NCI-H2029 (cell line): Measurements from ENCODE around the gene RAPSN.

Experiments
- DNase-seq: peaks from one replicate; lab custom pipeline; 2025; lab: John Stamatoyannopoulos, UW

Gene RAPSN

GRCh38 chr11:47466201-47466600, 17.3 kb upstream of the RAPSN start:
- no peak for DNase-seq

GRCh38 chr11:47464483-47464882, 15.5 kb upstream of the RAPSN start:
- DNase-seq: peak; percentile 60

- DNase-seq: no peak
These were observed 12.9 kb upstream of the RAPSN start for GRCh38 chr11:47461876-47462275.

GRCh38 chr11:47460571-47461235, 11.8 kb upstream of the RAPSN start:
- DNase-seq: no peak

GRCh38 chr11:47454258-47454671, 5.3 kb upstream of the RAPSN start:
- DNase-seq: peak; percentile 80

GRCh38 chr11:47453365-47453764, 4.4 kb upstream of the RAPSN start:
- DNase-seq: no peak

- DNase-seq: no peak
These were observed 3.1 kb upstream of the RAPSN start for GRCh38 chr11:47451990-47452389.

- DNase-seq: no peak
These were observed 2.5 kb upstream of the RAPSN start for GRCh38 chr11:47451436-47451835.

GRCh38 chr11:47449541-47449940, 605 bp upstream of the RAPSN start:
- DNase-seq: no peak

- no peak for DNase-seq
These were observed 1.0 kb downstream of the RAPSN start for GRCh38 chr11:47447906-47448305.

GRCh38 chr11:47446833-47447232, 2.1 kb downstream of the RAPSN start:
- no peak for DNase-seq

- DNase-seq: no peak
These were observed 3.1 kb downstream of the RAPSN start for GRCh38 chr11:47445840-47446239.

GRCh38 chr11:47443817-47444216, 5.1 kb downstream of the RAPSN start:
- no peak for DNase-seq

GRCh38 chr11:47443028-47443700, 5.8 kb downstream of the RAPSN start:
- no peak for DNase-seq

- DNase-seq: no peak
These were observed 6.4 kb downstream of the RAPSN start for GRCh38 chr11:47442514-47442913.

- DNase-seq: no peak
These were observed 7.5 kb downstream of the RAPSN start for GRCh38 chr11:47441421-47441820.

GRCh38 chr11:47440054-47440476, 8.9 kb downstream of the RAPSN start:
- no peak for DNase-seq

- no peak for DNase-seq
These were observed 10.2 kb downstream of the RAPSN start for GRCh38 chr11:47438721-47439120.

GRCh38 chr11:47437746-47438418, 11.1 kb downstream of the RAPSN start:
- DNase-seq: no peak

GRCh38 chr11:47437218-47437745, 11.7 kb downstream of the RAPSN start:
- DNase-seq: no peak

- DNase-seq: no peak
These were observed 12.2 kb downstream of the RAPSN start for GRCh38 chr11:47436726-47437125.

- no peak for DNase-seq
These were observed 13.2 kb downstream of the RAPSN start for GRCh38 chr11:47435687-47436086.
